Stomach (tissue), 4 donors: ENCODE data around the gene LIM2.

Source experiments
- POLR2A ChIP-seq, 4 donors: fragments of 450-650 bp; IDR thresholded peaks; one replicate each; pipeline ENCODE4 v1.6.1; 2016; ENCODE audit warnings: antibody characterized with exemption in 4 of 4, control low read depth in 2 of 4, mild to moderate bottlenecking in 1 of 4, moderate library complexity in 1 of 4
- POLR2AphosphoS5 ChIP-seq, 3 donors: sonication (generic); formaldehyde crosslinking; IDR thresholded peaks; one replicate each; pipeline ENCODE4 v1.6.1; 2016; ENCODE audit warnings: antibody characterized with exemption in 3 of 3

DNA sequence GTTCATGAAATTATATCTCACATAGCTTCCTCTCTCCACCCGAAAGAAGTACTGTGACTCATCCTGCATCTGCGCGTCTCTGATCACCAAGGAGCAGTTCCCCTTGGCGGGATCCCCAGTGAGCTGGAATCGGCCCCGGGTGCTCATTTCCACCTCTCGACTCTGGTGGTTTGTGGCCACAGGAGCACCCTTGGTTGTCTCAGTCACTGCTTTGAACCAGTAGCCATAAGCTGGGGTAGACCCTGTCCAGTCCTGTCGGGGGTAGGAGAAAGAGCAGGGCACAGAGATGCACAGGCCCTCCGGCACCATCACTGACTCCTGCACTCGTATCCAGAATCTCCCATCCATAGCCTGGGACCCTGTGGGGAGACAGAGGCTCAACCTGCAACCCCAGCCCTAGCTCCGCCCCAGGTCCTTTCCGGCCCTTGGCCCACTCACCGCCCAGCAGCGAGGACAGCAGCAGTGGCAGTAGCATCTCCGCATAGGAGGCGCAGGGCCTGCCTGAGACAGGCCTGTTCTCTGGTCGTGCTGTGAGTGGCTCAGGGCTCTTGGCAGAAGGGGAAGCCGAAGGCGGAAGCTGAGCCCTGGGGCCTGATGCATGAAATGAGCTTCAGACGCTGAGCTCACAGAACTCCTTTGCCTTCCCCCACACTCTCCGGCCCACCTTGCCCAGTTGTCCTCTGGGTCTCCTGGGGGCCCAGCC, 29.5 kb upstream of the LIM2 start, which contains the start of gene SIGLEC10:
- TF ChIP-seq POLR2A (IDR thresholded peaks at IDR 0.05) (no peak), POLR2AphosphoS5 (IDR thresholded peaks at IDR 0.05) (no peak)
